Kidney glomerular epithelial cell (primary cell): ENCODE measurements around the gene TOP2A.

Source experiments
- DNase-seq: peaks from one replicate; lab custom pipeline; 2025; lab: John Stamatoyannopoulos, UW

The TOP2A gene

GRCh38 chr17:40417609-40418427 is at the start of gene TOP2A:
TOP2A (minus strand) TSS chr17:40417896; CDS start chr17:40417791, 105 bp downstream.
- DNase-seq: peak; percentile 100

- DNase-seq: no peak
These were observed 49.7 kb upstream of the TOP2A start for GRCh38 chr17:40467281-40467867.

- DNase-seq: no peak
These were observed 48.7 kb upstream of the TOP2A start for GRCh38 chr17:40466298-40466971.

GRCh38 chr17:40464392-40464855 is 46.7 kb upstream of the TOP2A start:
- no peak for DNase-seq

GRCh38 chr17:40463122-40463550 is 45.4 kb upstream of the TOP2A start:
- no peak for DNase-seq

- no peak for DNase-seq
These were observed 44.8 kb upstream of the TOP2A start for GRCh38 chr17:40462343-40463121.

GRCh38 chr17:40461732-40462342 is 44.1 kb upstream of the TOP2A start:
- no peak for DNase-seq

GRCh38 chr17:40460968-40461731 is 43.5 kb upstream of the TOP2A start:
- DNase-seq: no peak

GRCh38 chr17:40460604-40460967 is 42.9 kb upstream of the TOP2A start:
- no peak for DNase-seq

- DNase-seq: no peak
These were observed 42.2 kb upstream of the TOP2A start for GRCh38 chr17:40459636-40460603.

- no peak for DNase-seq
These were observed 41.3 kb upstream of the TOP2A start for GRCh38 chr17:40458851-40459482.

GRCh38 chr17:40457964-40458791 is 40.5 kb upstream of the TOP2A start:
- DNase-seq: peak; percentile 81

- DNase-seq: no peak
These were observed 39.7 kb upstream of the TOP2A start for GRCh38 chr17:40457369-40457768.

- DNase-seq: no peak
These were observed 38.8 kb upstream of the TOP2A start for GRCh38 chr17:40456396-40456951.

GRCh38 chr17:40454613-40454995 is 36.9 kb upstream of the TOP2A start:
- DNase-seq: no peak

GRCh38 chr17:40453881-40454612 is 36.4 kb upstream of the TOP2A start:
- DNase-seq: no peak

- DNase-seq: no peak
These were observed 35.3 kb upstream of the TOP2A start for GRCh38 chr17:40452921-40453378.
